HL-60 (cell line): ENCODE measurements around the gene DET1.

ENCODE experiments used
- DNase-seq, 2 experiments: peaks; one replicate each; pipeline ENCODE4 v3.0.0-alpha.2; 2010 to 2020; ENCODE audit warnings: low read depth in 1 of 2, low spot score in 1 of 2
- H3K27ac ChIP-seq: fragments of 250-450 bp; sonication (Bioruptor Pico); replicated peaks from 2 replicates; pipeline ENCODE4 v1.5.1; 2020; ENCODE audit warnings: mild to moderate bottlenecking, moderate library complexity
- H3K27me3 ChIP-seq: fragments of 250-450 bp; sonication (Bioruptor Pico); 2 replicates; pipeline ENCODE4 v1.5.1; 2021; ENCODE audit warnings: mild to moderate bottlenecking, moderate library complexity; ENCODE audit not compliant: insufficient read depth, poor library complexity, severe bottlenecking
- H3K4me3 ChIP-seq: replicated peaks from 2 replicates; pipeline ENCODE4 v1.5.1; 2011; ENCODE audit warnings: mild to moderate bottlenecking, control low read depth, low read length; ENCODE audit not compliant: insufficient read depth
- CTCF ChIP-seq: IDR thresholded peaks from one replicate; pipeline ENCODE4 v1.5.1; 2011; ENCODE audit warnings: low read length, control low read depth, inconsistent platforms; ENCODE audit not compliant: insufficient read depth
- GABPA ChIP-seq: IDR thresholded peaks from 2 replicates; pipeline ENCODE4 v1.6.1; 2012; ENCODE audit warnings: low read depth
- POLR2AphosphoS5 ChIP-seq: IDR thresholded peaks from 2 replicates; pipeline ENCODE4 v1.6.1; 2012; ENCODE audit warnings: low read depth
- REST ChIP-seq: IDR thresholded peaks from 2 replicates; pipeline ENCODE4 v1.6.1; 2012; ENCODE audit warnings: low read depth; ENCODE audit not compliant: insufficient replicate concordance
- SPI1 ChIP-seq: IDR thresholded peaks from 2 replicates; pipeline ENCODE4 v1.6.1; 2012; ENCODE audit warnings: low read depth, mild to moderate bottlenecking, borderline replicate concordance

The DET1 gene

DNA sequence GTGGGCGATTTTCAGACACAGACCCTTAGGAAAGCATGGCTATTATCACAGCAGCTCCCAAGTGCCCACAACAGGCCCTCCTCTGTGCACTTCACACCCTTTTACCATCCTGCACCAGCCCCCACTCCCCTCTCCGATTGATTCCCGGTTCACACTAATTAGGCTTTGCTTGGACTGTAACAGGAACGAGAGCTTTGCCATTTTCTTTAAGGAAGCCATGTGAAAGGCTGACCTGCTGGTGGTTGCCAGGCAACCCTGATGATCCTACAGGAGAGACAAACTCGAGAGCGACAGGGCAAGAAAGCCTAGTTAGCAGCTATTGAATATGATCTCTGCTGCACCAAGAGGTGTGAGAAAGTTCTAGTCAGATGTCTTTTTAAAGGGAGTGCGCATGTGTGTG is 28.2 kb upstream of the DET1 start:
- Histone ChIP-seq H3K4me3 (no peak overlapping the region), H3K27ac (no peak overlapping the region), H3K27me3 (peaks cover 2% of the 10 kb centered on the region)
- DNase-seq, result no peak
- TF ChIP-seq POLR2AphosphoS5 (no peak), REST (no peak), GABPA (no peak), SPI1 (no peak), CTCF (no peak)

DNA sequence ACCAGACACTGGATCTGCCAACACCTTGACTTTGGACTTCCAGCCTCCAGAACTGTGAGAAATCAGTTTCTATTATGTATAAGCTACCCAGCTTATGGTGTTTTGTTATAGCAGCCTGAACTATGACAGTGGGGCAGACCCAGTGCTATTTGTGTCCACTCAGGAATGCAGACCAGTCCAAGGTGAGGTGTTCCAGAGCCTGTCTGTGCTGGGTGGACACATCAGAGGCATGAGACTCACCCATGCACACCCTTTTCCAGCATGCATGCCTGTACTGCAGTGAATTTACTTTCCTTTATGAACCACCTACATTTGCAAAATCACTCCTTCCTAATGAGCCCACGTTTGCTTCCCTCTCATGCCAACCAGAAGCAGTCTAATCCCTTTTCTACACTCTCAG is 27.6 kb upstream of the DET1 start:
- TF ChIP-seq SPI1 (no peak), REST (no peak), CTCF (no peak), GABPA (no peak), POLR2AphosphoS5 (no peak)

DNA sequence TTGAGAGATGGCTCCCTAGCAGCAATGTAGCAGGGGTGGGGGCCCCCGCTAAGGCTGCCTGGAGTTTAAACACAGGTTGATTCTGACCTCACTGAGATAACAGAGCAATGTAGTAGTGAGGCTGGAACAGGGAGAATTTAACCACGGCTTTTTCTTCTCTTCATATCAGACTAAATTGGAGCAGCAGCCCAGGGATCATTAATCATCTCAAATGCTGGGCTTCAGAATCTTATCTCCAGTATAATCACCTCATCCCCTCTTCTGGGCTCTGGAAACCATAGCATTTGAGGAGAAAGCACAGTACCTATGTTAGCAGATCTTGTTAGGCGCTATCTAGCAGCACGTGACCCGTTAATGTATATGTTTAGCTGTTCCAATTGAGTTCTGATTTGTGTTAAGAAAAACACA is 25.4 kb upstream of the DET1 start:
- TF ChIP-seq CTCF (no peak), REST (no peak), SPI1 (no peak), POLR2AphosphoS5 (no peak)
- no peak overlapping the region for H3K27ac ChIP-seq
- DNase-seq, result no peak
- peaks cover 6% of the 10 kb centered on the region for H3K27me3 ChIP-seq
- no peak overlapping the region for H3K4me3 ChIP-seq

More for the DNA sequence above, 27.6 kb upstream of the DET1 start:
- Histone ChIP-seq H3K27ac (no peak overlapping the region), H3K27me3 (peaks cover 6% of the 10 kb centered on the region), H3K4me3 (no peak overlapping the region)
- no peak for DNase-seq
